DMS79 treated with DMSO at 0.1 percent for 48 hours (cell line): ENCODE results near the gene RNF157.
"Not testable (repeated sequence)": the region's sequence is repeated elsewhere in the genome, so short reads cannot be mapped to it uniquely, and the experiment has no call there.

Source experiments
- DNase-seq: peaks from one replicate; lab custom pipeline; 2025; lab: John Stamatoyannopoulos, UW

Gene RNF157

DNA sequence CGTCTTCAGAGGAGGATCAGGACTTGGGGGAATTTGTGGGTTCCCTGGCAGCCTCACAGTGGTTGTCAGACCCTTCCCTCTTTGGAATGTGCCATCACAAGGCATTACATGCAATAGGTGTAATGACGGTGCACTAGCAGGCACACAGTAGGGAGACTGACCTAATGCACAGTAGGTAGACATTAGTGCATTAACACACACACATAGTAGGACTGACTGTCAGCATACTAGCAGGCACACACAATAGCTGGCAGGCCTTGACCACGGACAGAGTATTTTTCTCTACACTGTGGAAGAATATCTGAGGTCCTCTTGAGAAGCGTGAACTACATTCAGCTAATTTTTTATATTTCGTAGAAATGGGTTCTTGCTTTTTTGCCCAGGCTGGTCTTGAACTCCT, 14.0 kb upstream of the RNF157 start:
- DNase-seq: no peak

DNA sequence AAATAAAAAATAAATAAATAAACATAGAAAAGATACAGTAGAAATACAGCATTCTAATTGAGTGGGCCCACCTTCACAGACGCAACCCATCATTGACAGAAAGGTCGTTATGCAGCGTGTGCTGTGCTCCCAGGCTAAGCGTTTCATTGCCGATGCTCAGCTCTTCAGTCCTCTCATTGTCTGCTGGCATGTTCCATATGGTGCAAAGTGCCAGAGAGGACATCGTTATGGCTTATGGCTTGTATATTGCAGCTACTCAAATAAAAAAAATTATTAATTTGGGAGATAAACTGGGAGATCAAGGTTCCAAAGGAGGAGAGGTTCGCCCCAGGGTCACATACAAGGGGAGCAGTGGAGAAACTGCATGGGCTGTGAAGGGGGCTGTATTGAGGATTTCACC, 13.5 kb upstream of the RNF157 start:
- no peak for DNase-seq

DNA sequence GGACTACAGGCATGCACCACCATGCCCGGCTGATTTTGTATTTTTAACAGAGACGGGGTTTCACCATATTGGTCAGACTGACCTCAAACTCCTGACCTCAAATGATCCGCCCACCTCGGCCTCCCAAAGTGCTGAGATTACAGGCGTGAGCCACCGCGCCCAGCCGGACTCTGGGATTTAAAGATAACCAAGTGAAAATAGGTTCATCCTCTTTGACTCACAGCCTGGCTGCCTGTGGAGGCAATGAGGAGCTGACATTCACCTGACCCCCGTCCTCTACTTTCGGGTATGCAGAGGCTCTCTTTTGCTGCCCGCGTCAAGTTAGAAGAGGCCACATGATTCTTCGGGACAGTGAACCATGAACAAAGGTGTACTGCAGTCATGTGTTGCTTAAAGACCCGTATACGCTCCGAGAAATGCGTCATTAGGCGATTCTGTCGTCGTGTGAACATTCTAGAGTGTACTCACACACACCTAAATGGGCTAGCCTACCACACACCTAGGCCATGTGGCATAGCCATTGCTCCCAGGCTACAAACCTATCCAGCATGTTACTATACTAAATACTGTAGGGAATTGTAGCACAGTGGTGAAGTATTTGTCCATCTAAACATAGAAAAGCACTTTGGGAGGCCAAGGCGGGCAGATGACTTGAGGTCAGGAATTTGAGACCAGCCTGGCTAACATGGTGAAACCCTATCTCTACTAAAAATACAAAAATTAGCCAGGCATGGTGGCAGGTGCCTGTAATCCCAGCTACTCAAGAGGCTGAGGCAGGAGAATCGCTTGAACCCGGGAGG, 12.9 kb upstream of the RNF157 start:
- DNase-seq: not testable (repeated sequence)

DNA sequence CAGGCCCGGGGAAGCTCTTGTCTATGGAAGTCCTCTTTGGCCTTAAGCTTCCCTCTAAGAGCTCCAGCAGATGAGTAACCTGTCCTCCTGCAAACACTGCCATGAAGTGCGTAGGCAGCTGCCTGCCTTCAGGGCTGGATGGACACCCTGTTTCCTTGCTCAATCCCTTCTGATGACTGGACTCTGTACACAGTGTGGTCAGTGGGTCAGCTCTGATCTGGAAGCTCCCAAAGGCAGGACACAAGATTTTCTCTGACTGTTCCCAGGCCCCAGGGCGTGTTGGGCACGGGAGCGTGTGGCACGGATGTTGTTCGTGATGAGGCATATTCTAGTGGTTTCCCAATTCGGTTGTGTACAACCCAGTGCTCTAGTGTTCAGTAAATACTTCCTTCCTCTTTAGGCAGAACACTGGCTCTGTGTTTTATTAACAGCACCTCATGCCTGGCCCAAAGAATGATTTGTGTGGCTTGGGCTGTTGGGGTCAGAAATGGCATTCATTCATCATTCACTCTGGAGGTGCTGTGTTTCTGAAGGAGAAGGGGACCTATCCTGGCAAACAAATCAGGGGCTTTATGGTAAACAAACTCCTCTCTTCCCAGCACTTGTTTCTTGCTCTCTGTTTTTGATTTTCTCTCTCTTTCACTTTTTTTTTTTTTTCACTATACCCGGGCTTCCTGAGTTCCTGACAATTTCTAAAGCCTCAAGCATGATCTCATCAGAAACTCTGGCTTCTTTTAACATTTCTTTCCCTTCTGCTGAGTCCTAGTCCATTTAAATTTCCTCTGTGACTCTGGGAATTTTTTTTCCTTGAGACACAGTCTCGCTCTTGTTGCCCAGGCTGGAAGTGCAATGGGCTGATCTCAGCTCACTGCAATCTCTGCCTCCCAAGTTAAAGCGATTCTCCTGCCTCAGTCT, 12.0 kb upstream of the RNF157 start:
- DNase-seq: no peak

DNA sequence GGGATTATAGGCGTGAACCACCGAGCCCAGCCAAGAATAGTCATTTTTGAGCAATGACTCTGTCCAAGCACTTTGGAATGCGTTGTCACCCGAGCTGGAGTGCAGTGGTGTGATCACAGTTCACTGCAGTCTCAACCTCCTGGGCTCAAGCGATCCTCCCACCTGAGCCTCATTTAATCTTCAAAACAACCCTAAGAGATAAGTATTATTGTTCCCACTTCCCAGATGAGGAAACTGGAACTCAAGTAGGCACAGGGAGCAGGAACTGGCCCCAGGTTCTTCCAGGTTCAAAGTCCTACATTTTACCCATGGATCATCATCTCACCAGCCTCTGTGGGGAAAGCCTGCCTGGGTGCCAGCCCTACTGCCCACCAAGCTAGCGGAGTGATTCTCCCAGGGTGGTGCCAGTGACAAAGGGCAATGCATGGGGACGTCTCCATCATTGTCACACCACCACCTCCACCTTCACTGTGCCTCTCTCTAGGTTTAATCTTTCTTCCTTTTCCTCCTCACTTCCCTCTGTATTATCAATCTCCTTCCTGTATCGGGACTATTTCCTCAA, 11.3 kb upstream of the RNF157 start:
- DNase-seq: no peak

DNA sequence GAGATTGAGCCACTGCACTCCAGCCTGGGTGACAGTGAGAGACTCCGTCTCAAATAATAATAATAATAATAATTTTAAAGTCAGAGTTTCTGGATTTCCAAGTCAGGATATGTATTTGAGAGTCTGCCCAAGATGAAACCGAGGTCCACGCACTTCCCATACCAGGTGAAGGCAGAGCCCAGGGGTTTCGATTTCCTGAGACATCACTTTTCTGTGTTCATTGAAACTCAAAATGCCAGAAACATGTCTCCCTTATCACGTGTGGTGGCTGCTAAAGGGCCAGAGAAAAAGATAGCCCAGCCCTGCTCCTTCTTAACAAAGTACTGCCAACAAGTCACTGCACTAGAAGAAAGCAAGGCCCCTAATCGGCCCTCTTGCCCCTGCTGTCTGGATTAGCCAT, 9.8 kb upstream of the RNF157 start:
- DNase-seq: no peak

DNA sequence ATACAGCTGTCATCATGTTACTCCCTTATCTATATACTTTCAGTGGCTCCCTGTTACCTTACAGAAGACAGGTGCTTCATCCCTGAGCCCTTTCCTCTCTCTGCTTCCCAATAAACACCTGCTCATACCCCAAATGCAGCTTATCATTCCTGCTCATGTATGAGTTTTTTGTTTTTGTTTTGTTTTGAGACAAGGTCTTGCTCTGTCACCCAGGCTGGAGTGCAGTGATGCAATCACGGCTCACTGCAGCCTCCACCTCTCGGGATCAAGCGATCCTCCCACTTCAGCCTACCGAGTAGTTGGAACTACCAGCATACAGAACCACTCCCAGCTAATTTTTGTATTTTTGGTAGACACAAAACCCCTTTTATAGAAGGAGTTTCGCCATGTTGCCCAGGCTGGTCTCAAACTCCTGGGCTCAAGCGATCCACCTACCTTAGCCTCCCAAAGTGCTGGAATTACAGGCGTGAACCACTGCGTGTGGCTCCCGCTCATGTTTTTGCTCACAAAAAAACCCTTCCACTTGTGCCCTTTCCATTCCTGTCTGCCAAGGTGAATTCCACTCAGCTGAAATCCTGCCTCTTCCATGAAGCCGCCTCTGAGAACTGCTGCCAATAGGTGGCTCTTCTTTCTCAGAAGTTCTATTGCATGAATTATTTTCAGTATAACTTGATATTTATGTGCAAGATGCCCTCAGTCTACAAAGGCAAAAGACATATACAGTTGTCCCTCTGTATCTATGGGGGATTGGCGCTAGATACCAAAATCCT, 7.9 kb upstream of the RNF157 start:
- DNase-seq: no peak

DNA sequence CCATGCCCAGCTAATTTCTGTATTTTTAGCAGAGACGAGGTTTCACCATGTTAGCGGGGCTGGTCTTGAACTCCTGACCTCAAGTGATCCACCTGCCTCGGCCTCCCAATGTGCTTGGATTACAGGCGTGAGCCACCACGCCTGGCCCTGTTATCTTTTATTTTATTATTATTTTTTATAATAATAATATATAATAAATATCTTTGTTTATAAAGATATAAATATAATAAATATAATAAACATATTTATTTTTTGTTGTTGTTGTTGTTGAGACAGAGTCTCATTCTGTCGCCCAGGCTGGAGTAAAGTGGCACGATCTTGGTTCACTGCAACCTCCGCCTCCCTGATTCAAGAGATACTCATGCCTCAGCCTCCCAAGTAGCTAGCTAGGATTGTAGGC, 7.0 kb upstream of the RNF157 start:
- DNase-seq: no peak

DNA sequence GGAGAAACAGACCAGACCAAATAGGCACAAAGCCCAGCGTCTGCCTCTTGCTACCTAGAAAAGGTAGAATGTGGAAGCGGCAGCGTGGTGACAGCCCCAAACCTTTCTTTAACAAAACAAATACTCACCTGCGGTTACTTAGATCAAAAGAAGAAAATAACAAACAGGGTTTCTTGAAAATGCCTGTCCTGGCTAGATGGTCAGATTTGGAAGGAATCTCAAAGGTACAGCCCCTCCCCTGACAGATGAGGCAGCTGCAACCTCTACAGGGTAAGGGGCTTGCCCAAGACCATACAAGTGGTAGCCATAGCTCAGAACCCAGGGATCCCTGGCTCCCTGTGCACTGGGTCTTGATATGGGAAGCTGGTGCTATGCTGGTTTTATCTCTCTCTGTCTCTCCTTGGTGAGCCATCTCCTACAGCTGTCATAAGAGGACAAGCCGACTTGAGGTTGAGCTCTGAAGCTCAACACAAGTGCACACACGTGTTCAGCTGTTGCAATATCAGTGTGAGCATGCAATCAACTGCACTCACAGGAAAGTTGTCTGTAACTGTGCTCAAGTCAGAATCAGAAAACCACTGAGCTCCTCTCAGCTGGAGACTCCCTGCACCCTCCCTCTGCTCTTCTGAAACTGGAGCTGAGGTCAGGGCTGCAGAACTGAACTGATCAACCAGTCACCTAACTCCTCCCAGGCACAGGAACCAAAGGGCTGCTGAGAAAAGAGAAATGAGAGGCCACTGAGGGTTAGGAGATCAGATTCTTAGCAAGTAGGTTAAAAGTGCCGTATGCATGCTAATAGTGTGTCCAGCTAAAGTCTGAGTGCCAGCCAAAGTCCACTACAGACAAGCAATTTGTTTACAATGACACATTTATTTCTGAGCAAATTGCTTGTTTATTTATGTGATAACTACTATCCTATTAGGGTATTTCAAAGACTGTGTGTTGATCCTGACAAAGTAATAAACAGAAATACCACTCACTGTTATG, 6.1 kb upstream of the RNF157 start:
- no peak for DNase-seq

DNA sequence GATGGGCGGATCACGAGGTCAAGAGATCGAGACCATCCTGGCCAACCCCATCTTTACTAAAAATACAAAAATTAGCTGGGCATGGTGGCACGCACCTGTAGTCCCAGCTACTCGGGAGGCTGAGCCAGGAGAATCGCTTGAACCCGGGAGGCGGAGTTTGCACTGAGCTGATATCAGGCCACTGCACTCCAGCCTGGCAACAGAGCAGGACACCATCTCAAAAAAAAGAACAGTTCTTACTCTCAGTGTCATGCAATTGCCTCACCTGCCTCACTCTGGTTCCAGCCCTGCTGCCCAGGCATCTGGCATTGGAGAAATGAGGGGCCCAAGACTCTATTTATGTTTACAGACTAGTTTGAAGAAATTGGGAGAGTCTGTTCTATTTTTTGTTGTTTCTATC, 4.4 kb upstream of the RNF157 start:
- not testable (repeated sequence) for DNase-seq

DNA sequence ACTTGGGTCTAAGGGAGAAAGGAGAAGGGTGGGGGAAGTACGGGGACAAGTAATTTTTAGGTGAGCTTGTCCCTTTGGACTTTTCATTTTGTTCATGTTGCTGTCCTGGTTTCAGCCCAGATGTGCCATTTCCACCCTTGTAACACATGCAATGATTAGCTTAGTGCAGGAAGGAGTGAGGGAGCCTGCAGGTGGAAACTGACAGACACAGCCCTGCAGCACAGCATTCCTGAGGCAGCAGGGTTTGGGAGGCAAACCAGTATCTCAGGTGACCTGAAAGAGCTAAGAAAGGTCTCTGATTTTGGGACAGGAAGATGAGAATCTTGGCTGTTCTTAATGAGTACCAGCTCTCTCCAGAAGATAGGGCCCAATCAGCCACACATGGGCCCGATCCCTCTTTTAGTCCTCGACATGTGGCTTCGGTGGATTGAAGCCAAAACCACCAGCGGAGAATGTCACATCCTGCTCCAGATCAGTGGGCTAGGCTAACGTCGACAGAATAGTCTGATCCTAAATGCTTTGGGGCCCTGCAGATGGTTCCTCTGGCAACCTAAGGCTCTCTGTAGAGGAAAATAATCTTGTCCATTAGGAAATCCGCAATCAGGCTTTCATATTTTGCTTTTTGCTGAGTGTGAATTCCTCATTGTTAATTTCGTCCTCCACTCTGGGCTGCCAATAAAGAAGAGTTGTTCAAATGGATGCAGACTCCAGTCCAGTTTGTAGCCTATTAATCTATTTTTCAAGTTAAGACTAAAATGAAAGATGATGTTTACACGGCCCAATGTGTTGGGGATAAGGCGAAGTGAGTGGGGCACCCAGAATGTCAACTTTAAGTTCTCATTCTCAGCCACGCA, 3.8 kb upstream of the RNF157 start:
- DNase-seq: no peak

DNA sequence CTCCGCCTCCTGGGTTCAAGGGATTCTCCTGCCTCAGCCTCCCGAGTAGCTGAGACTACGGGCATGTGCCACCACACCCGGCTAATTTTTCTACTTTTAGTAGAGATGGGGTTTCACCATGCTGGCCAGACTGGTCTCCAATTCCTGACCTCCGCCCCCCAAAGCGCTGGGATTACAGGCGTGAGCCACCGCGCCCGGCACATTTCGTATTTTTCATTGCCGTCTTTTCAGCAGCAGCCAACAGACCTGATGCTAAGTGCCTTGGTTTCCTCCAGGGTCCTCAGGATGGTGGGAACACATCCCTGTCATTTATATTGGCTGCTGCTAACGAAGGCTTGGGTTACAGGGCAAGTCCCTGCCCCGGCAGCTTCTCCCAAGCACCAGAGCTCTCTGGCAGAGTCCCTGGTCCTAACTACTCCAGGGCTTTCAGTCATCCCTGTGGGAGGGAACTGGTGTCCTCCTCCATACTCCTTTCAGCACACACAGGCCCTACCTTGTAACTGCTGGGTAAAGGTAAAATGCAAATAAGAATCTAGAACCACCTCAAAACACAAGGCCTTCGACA, 1.5 kb upstream of the RNF157 start:
- no peak for DNase-seq

DNA sequence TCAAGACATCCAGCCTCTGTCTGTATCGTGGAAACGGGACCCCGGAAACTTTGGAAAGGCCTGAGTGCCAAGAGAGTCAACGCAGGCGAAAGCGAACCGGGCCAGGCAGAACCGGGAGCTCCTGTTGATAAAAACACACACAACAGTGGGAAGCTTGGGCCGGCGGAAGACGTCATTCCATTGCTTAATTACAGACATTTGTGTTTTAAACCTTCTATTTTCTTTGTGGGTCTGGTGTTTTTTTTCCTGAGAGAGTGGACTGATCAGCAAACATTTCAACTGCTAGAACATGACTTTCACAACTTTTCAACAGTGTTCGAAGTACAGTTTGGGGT, 878 bp upstream of the RNF157 start:
- DNase-seq: no peak

DNA sequence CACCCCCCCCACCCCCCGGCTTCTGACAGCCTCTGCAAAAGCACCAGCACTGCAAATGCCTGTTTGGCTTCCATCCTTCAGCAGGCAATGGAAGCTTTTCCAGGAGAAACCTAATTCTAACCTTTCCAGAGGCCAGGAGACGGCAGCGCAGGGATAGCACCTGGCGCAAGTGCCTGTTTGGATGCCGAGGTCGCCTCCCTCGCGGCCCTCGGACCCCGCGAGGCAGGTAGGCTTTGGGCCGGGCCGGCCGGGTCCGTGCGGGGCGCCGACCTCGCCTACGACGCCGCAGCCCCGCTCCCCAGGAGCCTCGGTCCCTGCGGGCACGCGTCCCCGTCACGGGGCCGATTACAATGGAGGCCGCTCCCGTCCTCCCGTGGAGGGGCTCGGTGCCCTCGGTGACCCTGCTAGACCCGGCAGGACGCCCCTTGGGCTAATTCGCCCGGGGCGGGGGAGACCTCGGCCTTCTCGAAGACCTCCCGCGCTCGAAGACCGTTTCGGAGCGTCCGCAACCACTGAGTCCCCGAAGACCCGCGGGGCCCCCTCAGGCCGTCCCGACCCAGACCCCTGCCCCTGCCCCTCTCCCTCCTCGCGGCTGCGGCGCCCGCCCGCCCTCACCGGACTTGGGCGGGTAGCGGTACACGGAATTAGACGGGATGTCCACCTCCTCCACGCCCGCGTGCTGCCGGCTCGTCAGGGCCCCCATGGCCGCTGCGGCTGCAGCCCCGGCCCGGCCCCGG, 587 bp downstream of the RNF157 start:
- no peak for DNase-seq

DNA sequence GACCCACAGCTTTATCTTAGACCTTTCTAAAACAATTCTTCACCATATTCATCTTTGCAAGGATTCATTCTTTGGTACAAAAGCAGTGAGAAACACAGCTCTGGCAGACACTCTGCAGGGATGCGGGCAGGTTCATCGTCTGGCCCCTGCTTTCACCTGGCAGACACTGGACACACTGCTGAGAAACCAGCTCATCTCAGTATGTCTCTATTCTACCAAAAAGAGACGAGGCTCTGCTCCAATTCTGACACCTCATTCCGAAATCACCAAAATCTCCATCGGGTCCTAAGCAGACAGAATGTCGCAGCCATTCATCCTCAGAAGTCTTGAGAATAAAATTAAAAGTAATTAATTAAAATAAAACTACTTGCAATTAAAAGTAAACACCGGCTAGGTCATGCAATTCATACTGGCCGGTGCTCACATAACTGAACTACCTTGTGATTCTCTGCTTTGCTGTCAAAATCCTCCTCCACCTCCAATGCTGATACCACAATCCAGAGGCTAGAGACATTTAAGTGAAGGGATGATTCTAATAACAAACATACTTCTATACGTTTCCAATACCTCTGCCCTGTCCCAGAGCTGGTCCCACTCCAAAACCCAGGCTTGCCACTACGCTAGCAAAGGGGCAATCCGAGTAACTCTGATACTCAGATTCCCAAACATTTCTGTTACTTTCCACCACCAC, 1.3 kb downstream of the RNF157 start:
- no peak for DNase-seq

DNA sequence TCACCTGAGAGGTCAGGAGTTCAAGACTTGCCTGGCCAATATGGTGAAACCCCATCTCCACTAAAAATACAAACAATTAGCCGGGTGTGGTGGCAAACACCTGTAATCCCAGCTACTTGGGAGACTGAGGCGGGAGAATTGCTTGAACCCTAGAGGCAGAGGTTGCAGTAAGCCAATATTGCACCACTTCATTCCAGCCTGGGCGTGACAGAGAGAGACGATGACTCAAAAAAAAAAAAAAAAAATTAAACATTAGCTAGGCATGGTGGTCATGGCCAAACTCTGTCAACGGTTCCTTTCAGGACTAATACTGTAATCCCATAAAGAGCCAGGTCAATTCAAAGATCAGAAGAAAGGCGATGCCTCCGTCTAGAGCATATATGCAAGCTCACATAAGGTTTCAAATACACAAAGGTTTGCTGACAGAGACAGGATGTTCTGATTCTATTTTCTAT, 2.4 kb downstream of the RNF157 start:
- no peak for DNase-seq

DNA sequence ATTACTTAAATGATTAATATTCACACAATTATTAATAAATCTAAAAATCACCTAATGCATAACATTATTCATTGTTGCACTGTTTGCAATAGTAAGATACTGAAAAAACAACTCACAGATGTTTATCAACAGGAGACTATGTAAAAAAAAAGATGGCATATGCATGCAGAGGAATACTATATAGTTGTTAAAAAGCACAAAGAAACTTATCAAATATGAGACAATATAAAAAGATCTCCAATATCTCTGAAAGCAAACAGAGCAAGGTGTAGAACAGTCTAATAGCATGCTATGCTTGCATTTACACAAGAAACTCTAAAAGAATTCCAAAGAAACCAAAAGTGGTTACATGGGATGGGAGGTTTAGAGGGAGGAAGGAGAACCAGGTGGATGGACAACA, 3.7 kb downstream of the RNF157 start:
- DNase-seq: no peak

DNA sequence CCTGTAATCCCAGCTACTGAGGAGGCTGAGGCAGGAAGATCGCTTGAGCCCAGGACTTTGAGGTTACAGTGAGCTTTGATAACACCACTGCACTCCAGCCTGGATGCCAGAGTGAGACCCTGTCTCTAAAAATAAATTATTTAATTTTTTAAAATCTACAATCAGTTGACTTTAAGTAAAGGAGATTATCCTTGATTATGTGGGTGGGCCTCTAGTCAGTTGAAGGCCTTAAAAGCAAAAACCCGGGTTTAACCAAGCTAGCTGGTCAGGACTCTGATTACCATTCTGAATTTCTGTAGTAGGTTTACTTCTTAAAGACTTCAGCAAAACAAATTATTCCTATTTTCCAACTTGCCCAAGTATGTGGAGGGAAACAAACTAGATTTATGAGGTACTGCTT, 4.4 kb downstream of the RNF157 start:
- DNase-seq: no peak

DNA sequence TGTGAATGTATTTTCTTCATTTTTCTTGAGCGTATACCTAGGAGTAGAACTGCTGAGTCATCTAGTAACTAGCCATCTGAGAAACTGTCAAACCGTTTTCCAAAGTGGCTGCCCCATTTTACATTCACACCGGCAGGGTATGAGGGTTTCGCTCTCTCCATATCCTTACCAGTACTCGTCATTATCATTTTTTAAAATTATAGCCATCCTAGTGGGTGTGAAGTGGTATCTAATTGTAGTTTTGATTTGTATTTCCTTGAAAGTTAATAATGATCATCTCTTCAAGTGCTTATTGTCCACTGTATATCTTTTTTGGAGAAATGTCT, 6.0 kb downstream of the RNF157 start:
- no peak for DNase-seq
